H1 (cell line): ENCODE data around the gene TRAT1. TPM values are rescaled to one million over a fixed set of nuclear protein-coding genes. Genes with fewer than 3 reads are reported as not detected.

Experiments
- CHD7 ChIP-seq: fragments of 300-600 bp; sonication (generic); IDR thresholded peaks from 2 replicates; pipeline ENCODE4 v1.7.1; 2012; ENCODE audit warnings: low read length, moderate library complexity, mild to moderate bottlenecking, inconsistent platforms; ENCODE audit not compliant: insufficient replicate concordance
- HDAC6 ChIP-seq: IDR thresholded peaks from one replicate; pipeline ENCODE4 v1.7.1; 2012; ENCODE audit warnings: low read depth, mild to moderate bottlenecking, inconsistent platforms, low read length, moderate library complexity
- RXRA ChIP-seq: IDR thresholded peaks from 2 replicates; pipeline ENCODE4 v1.6.1; 2011; ENCODE audit warnings: low read depth, mild to moderate bottlenecking, low read length, moderate library complexity; ENCODE audit not compliant: insufficient read depth
- SP2 ChIP-seq: IDR thresholded peaks from 2 replicates; pipeline ENCODE4 v1.6.1; 2012; ENCODE audit warnings: mild to moderate bottlenecking, low read length, inconsistent platforms
- SRF ChIP-seq: IDR thresholded peaks from 2 replicates; pipeline ENCODE4 v1.6.1; 2011; ENCODE audit warnings: mild to moderate bottlenecking, low read depth, low read length, moderate library complexity
- polyA plus RNA-seq, 7 experiments: library from polyadenylated mRNA; depleted of rRNA in 3 of 7; stranded (reverse) in 5 of 7; unstranded in 2 of 7; fragments of >200 nt in 5 of 7; fragments of 200-250 nt in 2 of 7; gene quantifications; 1 replicate in 5 of 7; 2 replicates in 1 of 7; 4 replicates in 1 of 7; pipeline versions ENCODE4 v1.2.1 to v1.2.3, GENCODE V29; 2011 to 2013; ENCODE audit warnings: missing spikeins in 2 of 7, mixed read lengths in 2 of 7
- total RNA-seq: library from RNA; stranded (reverse); fragmentation: NEBNext Ultra II Directional; extraction: Animal tissue kit (Norgen Biotek cat#: 25700); gene quantifications from 2 replicates; pipeline ENCODE4 v1.2.1, GENCODE V29; 2021

TRAT1 gene
- total and polyA plus RNA-seq, 2 of the 8 experiments (the other 6 are each of a cell fraction or from before 2014, with no cell fraction given): not detected

DNA sequence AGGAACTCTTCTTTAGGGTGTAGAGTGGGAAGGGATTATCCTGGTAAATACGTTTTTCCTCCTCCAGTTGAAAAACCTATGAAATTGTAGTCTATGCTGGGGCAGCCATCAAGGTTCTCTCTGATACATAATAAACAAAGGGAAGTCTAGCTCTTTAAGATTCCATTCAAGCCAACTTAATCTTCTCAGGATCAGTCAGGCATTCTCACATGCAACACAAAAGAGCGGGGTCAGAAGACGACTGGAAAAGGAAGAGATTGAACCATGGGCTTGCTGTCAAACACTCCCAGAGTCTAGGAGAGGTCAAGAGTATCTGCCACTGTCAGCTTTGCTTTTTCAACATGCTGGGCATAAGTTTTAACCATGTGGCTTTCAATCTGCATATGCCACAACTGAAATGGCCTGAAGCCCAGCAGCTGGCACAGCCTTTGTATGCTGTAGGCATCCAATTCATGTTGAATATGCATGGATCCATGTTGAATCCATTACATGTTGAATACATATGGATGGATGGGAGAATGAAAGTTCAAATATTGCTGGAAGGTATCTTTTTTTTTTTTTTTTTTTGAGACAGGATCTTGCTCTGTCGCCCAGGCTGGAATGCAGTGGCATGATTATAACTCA lies 8.5 kb downstream of the TRAT1 start (continued):
- TF ChIP-seq CHD7 (no peak), RXRA (no peak), SP2 (no peak), SRF (no peak), HDAC6 (no peak)
- TF ChIP-seq, all 59 proteins: peak for 0
